ENCODE measurements around the gene FOXN3.

- TF ChIP-seq CTCF (IDR thresholded peaks at IDR 0.05) = no peak
- TF ChIP-seq ZFX (IDR thresholded peaks at IDR 0.05; ENCODE audit: borderline replicate concordance) = no peak
Observed at GRCh38 chr14:89284333-89285058, 132.5 kb downstream of the FOXN3 start.

Measured in 22Rv1 (cell line).